ENCODE results near the gene VSIG8. TPM values are rescaled to one million over a fixed set of nuclear protein-coding genes. Genes with fewer than 3 reads are reported as not detected.

Gene VSIG8
- total RNA-seq, 1 experiment from 2014 or later: not detected

DNA sequence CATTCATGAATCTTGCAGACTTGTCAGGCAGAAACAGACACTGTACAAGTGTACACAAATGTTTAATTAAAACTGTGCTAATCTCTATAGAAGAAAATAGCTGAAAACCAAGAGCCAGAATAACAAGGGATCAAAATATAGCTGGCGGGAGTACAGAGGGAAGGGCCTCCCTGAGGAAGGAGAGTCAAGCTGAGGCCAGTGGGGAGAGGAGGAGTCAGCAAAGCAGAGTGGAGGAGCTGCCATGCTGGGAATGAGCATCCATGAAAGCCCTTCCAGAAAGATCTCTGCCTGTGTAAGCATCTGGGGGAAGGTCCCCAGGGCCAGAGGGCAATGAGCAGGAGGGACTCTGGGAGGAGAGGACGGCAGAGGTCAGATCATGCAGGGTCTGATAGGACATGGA lies 20.7 kb downstream of the VSIG8 start:
- H3K9me3 ChIP-seq (ENCODE audit: control insufficient read depth in 1 of 2, insufficient read depth in 1 of 2, low read depth in 1 of 2, low read length in 2 of 2): no peaks in the 10 kb centered on the region
- CTCF ChIA-PET: interaction anchor here (1.1 to 1.6 kb wide), 3 partner anchors 9 to 166 kb away, joined by 4 read pairs; no protein-coding TSS in a partner anchor
- ATAC-seq: no peak
- peaks cover 0 to 8% of the 10 kb centered on the region in 2 experiments; a peak in 2 of 4 replicates for H3K4me1 ChIP-seq (ENCODE audit: control insufficient read depth in 1 of 2, insufficient read depth in 2 of 2, low read length in 2 of 2)
- H3K27me3 ChIP-seq (ENCODE audit: insufficient read depth, low read length): no peaks in the 10 kb centered on the region
- intact Hi-C loops (cut with micrococcal nuclease): no loop called here
- no peaks in the 10 kb centered on the region for H3K79me2 ChIP-seq (ENCODE audit: insufficient read depth, low read length)
- H3K9ac ChIP-seq (ENCODE audit: low read length): no peak overlapping the region
- H2AFZ ChIP-seq (ENCODE audit: low read depth, low read length, poor library complexity, severe bottlenecking): no peak overlapping the region
- RAD21 ChIA-PET (ENCODE audit: low non-redundant PET in 1 of 2, low total read pairs in 2 of 2, uncharacterized antibody in 2 of 2, unreplicated experiment in 2 of 2): no interaction called here
- no peaks in the 10 kb centered on the region for H3K9me2 ChIP-seq (ENCODE audit: insufficient read depth)
- H3K36me3 ChIP-seq (ENCODE audit: control insufficient read depth in 1 of 2, insufficient read depth in 2 of 2, low read length in 2 of 2): no peaks in the 10 kb centered on the region
- TF ChIP-seq YY1 (IDR thresholded peaks at IDR 0.05; ENCODE audit: extremely low read depth, insufficient replicate concordance, low read depth, low read length) (no peak), EZH2 (IDR thresholded peaks at IDR 0.05) (no peak), CTCF (IDR thresholded peaks at IDR 0.05 in 2 of 3, conservative IDR thresholded peaks at IDR 0.05 in 1 of 3; ENCODE audit: borderline replicate concordance in 1 of 3, insufficient read depth in 1 of 3, low read depth in 2 of 3, low read length in 2 of 3) (no peak), JUND (IDR thresholded peaks at IDR 0.05) (no peak), EZH2phosphoT487 (IDR thresholded peaks at IDR 0.05; ENCODE audit: borderline replicate concordance) (no peak), TCF7L2 (IDR thresholded peaks at IDR 0.05; ENCODE audit: borderline replicate concordance, extremely low read depth, insufficient read depth, insufficient read length) (no peak), POLR2A (IDR thresholded peaks at IDR 0.05; ENCODE audit: borderline replicate concordance, extremely low read depth, insufficient read depth, insufficient read length) (no peak), CBX3 (IDR thresholded peaks at IDR 0.05; ENCODE audit: low read depth) (no peak), CEBPB (IDR thresholded peaks at IDR 0.05; ENCODE audit: low read depth) (no peak), FOSL1 (IDR thresholded peaks at IDR 0.05; ENCODE audit: low read depth) (no peak), ZFX (IDR thresholded peaks at IDR 0.05) (no peak), ELF1 (IDR thresholded peaks at IDR 0.05; ENCODE audit: borderline replicate concordance, low read depth) (no peak), SRF (IDR thresholded peaks at IDR 0.05; ENCODE audit: low read depth) (no peak), SIN3A (IDR thresholded peaks at IDR 0.05; ENCODE audit: low read depth) (no peak)
- TF ChIP-seq, protein P1, sequence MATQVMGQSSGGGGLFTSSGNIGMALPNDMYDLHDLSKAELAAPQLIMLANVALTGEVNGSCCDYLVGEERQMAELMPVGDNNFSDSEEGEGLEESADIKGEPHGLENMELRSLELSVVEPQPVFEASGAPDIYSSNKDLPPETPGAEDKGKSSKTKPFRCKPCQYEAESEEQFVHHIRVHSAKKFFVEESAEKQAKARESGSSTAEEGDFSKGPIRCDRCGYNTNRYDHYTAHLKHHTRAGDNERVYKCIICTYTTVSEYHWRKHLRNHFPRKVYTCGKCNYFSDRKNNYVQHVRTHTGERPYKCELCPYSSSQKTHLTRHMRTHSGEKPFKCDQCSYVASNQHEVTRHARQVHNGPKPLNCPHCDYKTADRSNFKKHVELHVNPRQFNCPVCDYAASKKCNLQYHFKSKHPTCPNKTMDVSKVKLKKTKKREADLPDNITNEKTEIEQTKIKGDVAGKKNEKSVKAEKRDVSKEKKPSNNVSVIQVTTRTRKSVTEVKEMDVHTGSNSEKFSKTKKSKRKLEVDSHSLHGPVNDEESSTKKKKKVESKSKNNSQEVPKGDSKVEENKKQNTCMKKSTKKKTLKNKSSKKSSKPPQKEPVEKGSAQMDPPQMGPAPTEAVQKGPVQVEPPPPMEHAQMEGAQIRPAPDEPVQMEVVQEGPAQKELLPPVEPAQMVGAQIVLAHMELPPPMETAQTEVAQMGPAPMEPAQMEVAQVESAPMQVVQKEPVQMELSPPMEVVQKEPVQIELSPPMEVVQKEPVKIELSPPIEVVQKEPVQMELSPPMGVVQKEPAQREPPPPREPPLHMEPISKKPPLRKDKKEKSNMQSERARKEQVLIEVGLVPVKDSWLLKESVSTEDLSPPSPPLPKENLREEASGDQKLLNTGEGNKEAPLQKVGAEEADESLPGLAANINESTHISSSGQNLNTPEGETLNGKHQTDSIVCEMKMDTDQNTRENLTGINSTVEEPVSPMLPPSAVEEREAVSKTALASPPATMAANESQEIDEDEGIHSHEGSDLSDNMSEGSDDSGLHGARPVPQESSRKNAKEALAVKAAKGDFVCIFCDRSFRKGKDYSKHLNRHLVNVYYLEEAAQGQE (IDR thresholded peaks at IDR 0.05; ENCODE audit: low read depth): no peak
- H3K4me2 ChIP-seq (ENCODE audit: low read length): no peak overlapping the region
- H3K4me3 ChIP-seq (replicated peaks in 1 of 2; ENCODE audit: low read depth in 1 of 2, low read length in 2 of 2): no peak overlapping the region
- no peak overlapping the region for H3K27ac ChIP-seq (ENCODE audit: low read depth, low read length)
- POLR2A ChIA-PET: interaction anchor here (0.5 kb wide), 1 partner anchor 14 kb away, joined by 3 read pairs; no protein-coding TSS in a partner anchor
- DNase-seq (ENCODE audit: low read depth, low spot score): no peak
- no TSS peak for BruUV-seq (replicated peaks)
- no peaks in the 10 kb centered on the region for H4K20me1 ChIP-seq (ENCODE audit: insufficient read depth)
